ENCODE measurements around the gene LLGL1. TPM values are rescaled to one million over a fixed set of nuclear protein-coding genes. Genes with fewer than 3 reads are reported as not detected.

LLGL1 gene
- total RNA-seq, 1 experiment from 2014 or later, result 65.0 TPM

DNA sequence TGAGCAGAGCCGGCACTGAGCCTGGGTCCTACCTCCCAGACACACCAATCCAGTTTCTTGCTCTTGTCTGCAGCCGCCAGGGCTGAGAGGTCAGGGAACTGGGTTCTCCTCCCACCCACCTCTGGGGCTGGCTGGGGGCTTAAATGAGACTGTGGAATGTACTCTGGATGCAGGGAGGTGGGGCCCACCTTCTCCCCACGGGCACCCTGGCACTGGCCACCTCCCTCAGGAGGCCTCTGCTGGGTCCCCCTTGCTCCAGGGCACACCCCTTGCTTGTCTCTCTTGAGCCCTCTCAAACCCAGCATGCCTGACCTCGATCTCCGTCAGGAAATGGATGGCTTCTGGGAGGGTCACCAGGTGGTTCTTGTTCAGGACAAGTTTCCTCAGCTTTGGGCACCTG is 26.7 kb downstream of the LLGL1 start:
- Mint-ChIP-seq H3K4me1 (peaks cover 18 to 25% of the 10 kb centered on the region in 2 experiments), H3K36me3 (ENCODE audit: insufficient read depth in 1 of 3, low read depth in 3 of 3) (peaks cover 31 to 89% (median 88%) of the 10 kb centered on the region in 3 experiments; a peak in 6 of 7 replicates), H3K27ac (no peak overlapping the region), H3K9me3 (no peaks in the 10 kb centered on the region; a peak in 1 of 5 replicates), H3K27me3 (ENCODE audit: low read depth) (no peaks in the 10 kb centered on the region; the same call in 1 of the 2 replicates), H3K4me3 (no peak overlapping the region)
- no peak overlapping the region for H3K18ac ChIP-seq (ENCODE audit: insufficient read length, low read depth, low read length)
- no peaks in the 10 kb centered on the region for H4K20me1 ChIP-seq (ENCODE audit: control insufficient read depth, insufficient read depth, insufficient read length)
- H3T11ph ChIP-seq (ENCODE audit: low read length), result no peak overlapping the region
- H3K79me2 ChIP-seq (ENCODE audit: insufficient read depth, low read length), result no peaks in the 10 kb centered on the region; the same call in 1 of the 2 replicates
- H3K9me3 ChIP-seq (ENCODE audit: control insufficient read depth, low read depth, low read length), result no peaks in the 10 kb centered on the region
- no peak overlapping the region for H3K23ac ChIP-seq (ENCODE audit: insufficient read length, low read depth, low read length)
- no peak overlapping the region for H2BK20ac ChIP-seq (ENCODE audit: low read depth, low read length, poor library complexity, severe bottlenecking)
- no peak overlapping the region for H3K27ac ChIP-seq (ENCODE audit: insufficient read length, low read depth, low read length)
- H3K4me1 ChIP-seq (ENCODE audit: insufficient read depth, low read length), result no peaks in the 10 kb centered on the region
- H3K56ac ChIP-seq (ENCODE audit: insufficient read length, low read depth, low read length), result no peak overlapping the region
- H2BK12ac ChIP-seq (ENCODE audit: insufficient read length, low read depth, low read length), result no peak overlapping the region
- WGBS (ENCODE audit: extremely low coverage, insufficient read length, low lambda C conversion rate), result no CpG with 5 or more reads among the region's 5 CpGs
- TF ChIP-seq, protein P1, sequence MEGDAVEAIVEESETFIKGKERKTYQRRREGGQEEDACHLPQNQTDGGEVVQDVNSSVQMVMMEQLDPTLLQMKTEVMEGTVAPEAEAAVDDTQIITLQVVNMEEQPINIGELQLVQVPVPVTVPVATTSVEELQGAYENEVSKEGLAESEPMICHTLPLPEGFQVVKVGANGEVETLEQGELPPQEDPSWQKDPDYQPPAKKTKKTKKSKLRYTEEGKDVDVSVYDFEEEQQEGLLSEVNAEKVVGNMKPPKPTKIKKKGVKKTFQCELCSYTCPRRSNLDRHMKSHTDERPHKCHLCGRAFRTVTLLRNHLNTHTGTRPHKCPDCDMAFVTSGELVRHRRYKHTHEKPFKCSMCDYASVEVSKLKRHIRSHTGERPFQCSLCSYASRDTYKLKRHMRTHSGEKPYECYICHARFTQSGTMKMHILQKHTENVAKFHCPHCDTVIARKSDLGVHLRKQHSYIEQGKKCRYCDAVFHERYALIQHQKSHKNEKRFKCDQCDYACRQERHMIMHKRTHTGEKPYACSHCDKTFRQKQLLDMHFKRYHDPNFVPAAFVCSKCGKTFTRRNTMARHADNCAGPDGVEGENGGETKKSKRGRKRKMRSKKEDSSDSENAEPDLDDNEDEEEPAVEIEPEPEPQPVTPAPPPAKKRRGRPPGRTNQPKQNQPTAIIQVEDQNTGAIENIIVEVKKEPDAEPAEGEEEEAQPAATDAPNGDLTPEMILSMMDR (conservative IDR thresholded peaks at IDR 0.05), result no peak
- H3K14ac ChIP-seq (ENCODE audit: insufficient read depth, low read length), result no peak overlapping the region
- H4K8ac ChIP-seq (replicated peaks; ENCODE audit: insufficient read length, low read depth, low read length), result no peak overlapping the region
- no peak overlapping the region for H2BK15ac ChIP-seq (ENCODE audit: low read depth, low read length)
- no peak overlapping the region for H4K91ac ChIP-seq (ENCODE audit: insufficient read length, low read depth, low read length)
- no peaks in the 10 kb centered on the region for H3K79me1 ChIP-seq (ENCODE audit: insufficient read depth, low read depth, low read length, poor library complexity, severe bottlenecking)
- H2AFZ ChIP-seq (ENCODE audit: low read length), result no peak overlapping the region
- H2BK5ac ChIP-seq (ENCODE audit: insufficient read length, low read length), result no peak overlapping the region
- H3K23me2 ChIP-seq (ENCODE audit: insufficient read length, low read depth, low read length, poor library complexity, severe bottlenecking), result no peaks in the 10 kb centered on the region
- H2BK120ac ChIP-seq (ENCODE audit: low read depth, low read length, poor library complexity, severe bottlenecking), result no peak overlapping the region
- H4K5ac ChIP-seq (ENCODE audit: insufficient read length, low read depth, low read length), result no peak overlapping the region
- no peak for DNase-seq
- no peaks in the 10 kb centered on the region for H3K27me3 ChIP-seq (ENCODE audit: insufficient read depth, low read length)
- no peak overlapping the region for H3K4me2 ChIP-seq (ENCODE audit: insufficient read depth, insufficient read length, low read length)
- no peak overlapping the region for H2AK5ac ChIP-seq (ENCODE audit: insufficient read length, low read length)
- no peak overlapping the region for H3K4ac ChIP-seq (ENCODE audit: low read depth, low read length)
- H3K9ac ChIP-seq (ENCODE audit: extremely low read depth, insufficient read length, low read length), result no peak overlapping the region

Data from H9 (cell line).